HG02571 (cell line): ENCODE results near the gene IL36RN.
"Not testable (repeated sequence)": the region's sequence is repeated elsewhere in the genome, so short reads cannot be mapped to it uniquely, and the experiment has no call there.

Experiments used
- ATAC-seq: cut with Tn5 transposase; IDR thresholded peaks from one replicate; pipeline ENCODE4 v1.9.1; 2021; ENCODE audit warnings: mild to moderate bottlenecking, moderate library complexity; ENCODE audit not compliant: unreplicated experiment

The IL36RN gene

DNA sequence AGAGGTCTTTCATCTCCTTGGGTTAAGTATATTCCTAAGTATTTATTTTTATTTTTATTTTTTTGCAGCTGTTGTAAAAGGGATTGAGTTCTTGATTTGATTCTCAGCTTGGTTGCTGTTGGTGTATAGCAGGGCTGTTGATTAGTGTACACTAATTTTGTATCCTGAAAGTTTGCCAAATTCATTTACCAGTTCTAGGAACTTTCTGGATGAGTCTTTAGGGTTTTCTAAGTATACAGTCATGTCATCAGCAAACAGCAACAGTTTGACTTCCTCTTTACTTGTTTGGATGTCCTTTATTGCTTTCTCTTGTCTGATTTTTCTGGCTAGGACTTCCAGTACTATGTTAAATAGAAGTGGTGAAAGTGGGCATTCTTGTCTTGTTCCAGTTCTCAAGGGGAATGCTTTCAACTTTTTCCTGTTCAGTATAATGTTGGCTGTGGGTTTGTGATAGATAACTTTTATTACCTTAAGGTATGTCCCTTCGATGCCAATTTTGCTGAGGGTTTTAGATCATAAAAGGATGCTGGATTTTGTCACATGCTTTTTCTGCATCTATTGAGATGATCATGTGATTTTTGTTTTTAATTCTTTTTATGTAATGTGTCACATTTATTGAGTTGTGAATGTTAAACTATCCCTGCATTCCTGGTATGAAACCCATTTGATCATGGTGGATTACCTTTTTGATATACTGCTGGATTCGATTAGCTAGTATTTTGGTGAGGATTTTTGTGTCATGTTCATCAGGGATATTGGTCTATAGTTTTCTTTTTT is 38.0 kb downstream of the IL36RN start:
- ATAC-seq, result not testable (repeated sequence)

DNA sequence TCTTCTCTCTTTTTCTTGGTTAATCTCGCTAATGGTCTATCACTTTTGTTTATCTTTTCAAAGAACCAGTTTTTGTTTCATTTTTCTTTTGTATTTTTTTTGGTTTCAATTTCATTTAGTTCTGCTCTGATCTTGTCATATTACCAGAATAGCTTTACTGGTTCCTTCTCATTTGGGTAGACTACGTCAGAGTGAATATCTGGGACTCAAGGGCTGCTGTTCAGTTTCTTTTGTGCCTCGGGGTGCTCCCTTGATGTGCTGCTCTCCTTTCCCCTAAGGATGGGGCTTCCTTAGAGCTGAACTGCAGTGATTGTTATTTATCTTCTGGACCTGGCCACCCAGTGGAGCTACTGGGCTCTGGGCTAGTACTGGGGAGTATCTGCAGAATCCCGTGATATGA is 39.0 kb downstream of the IL36RN start:
- ATAC-seq, result peak; percentile 50

DNA sequence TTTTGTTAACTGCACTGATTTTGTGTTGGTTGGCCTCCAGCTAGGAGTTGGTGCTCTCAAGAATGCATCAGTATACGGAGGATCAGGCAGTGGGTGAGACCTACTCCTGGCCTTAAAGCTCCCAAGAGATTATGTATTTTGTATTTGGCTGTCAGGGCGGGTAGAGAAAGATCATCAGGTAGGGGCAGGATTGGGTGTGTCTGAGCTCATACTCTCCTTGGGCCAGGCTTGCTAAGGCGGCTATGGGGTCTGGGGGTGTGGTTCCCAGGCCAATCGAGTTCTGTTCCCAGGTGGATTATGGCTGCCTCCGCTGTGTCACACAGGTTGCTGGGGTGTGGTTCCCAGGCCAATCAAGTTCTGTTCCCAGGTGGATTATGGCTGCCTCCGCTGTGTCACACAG is 39.5 kb downstream of the IL36RN start:
- no peak for ATAC-seq

DNA sequence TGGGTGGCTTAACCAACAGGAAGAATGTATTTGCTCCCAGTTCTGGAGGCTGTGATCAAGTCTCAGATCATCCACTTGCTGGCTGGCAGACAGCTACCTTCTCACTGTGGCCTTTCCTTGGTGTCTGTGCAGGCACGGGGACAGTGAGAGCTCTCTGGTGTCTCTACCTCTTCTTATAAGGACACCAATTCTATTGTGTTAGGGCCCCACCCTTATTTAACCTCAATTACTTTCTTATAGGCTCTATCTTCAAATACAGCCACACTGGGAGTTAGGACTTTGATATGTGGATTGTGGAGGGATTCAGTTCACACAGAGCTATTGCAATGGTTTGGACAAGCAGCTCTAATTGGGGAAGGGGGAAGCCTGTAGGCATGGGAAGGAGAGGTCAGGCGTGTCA is 43.1 kb downstream of the IL36RN start:
- no peak for ATAC-seq

DNA sequence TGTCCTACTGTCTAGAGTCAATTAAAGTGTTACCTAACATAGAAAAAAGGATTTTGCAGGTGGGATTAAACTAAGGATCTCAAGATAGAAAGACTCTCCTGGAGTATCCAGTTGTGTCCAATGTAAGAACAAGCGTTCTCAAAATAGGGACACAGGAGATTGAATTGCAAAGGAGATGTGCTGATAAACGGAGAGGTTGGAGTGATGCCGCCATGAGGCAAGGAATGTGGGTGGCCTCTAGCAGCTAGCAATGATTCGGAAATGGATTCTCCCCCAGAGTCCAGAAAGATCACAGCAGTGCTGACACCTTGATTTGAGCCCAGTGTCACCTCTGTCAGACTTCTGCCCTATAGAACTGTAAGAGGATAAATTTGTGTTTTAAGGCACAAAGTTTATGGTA is 44.3 kb downstream of the IL36RN start:
- ATAC-seq, result no peak

DNA sequence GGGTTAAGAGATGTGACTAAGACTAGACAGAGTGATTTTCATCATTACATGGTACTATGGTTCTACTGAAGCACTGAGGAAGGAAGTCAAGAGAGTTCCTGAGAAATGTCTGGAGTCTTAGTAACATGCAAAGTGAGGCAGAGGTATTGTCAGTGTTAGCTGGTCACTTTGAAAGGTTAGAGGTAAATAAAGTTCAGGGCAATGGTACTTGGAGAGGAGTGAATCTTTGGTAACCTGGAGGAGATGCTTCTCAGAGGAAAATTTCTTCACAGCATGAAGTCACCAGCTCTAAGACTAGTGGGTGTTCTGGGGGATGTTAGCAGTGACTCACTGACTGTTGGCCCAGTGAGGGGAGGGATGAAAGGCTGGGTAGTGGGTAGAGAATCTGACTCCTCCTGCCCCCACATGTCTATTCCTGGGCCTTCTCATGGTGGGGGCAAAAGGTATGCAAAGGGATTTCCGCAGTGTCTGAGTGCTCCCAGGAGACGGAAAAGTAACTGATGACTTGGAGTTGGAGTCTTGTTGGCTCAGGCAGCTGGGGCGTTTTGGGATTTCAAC is 45.1 kb downstream of the IL36RN start:
- no peak for ATAC-seq

DNA sequence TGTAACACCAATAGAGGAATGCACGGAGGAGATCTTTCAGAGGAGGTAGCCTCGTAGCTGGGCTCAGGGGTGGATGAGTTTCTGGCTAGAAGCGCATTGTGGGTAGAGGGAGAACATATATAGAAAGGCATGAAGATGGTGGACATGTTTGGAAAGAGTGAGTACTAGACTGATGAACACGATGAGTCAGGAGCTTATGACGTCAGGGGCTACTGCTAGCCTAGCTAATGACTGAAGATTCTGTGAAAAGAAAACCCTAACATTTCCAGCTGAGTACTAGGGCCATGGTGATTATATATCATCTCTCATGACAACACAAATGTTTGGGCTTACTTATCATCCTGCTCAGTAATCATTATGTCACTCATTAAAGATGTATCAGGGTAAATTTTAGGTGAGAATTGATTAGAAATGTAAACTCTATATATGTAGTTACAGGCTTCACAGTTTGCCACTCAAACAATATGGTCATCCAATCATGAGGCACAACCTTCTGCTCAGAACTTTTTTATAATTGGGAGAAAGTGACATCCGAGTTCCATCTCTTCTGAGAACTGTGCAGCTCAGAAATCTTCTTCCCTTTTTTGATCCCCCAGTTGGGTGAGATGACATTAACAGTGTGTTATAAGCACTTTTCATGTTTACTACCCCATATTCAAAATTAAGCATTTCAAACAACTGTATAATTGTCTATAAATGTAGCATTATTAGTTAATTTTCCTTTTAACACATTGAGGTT is 46.2 kb downstream of the IL36RN start:
- ATAC-seq, result no peak

DNA sequence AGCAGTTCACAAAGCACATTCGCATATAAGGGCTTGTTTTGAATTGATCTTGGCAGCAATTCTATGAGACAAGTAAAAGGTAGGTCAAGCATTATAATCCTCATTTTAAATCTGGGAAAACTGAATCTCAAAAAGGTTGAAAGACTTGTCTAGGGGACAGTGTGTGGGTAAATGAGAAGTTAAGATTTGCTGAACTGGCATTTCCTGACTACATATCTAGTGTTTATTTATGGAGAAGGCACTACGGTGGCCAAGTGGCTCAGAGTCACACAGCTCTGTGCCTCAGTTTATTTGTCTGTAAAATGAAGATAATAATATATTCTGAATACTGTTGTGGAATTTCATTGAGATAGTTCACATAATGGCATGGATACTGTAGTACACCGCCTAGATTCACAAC is 52.1 kb downstream of the IL36RN start:
- ATAC-seq, result no peak

DNA sequence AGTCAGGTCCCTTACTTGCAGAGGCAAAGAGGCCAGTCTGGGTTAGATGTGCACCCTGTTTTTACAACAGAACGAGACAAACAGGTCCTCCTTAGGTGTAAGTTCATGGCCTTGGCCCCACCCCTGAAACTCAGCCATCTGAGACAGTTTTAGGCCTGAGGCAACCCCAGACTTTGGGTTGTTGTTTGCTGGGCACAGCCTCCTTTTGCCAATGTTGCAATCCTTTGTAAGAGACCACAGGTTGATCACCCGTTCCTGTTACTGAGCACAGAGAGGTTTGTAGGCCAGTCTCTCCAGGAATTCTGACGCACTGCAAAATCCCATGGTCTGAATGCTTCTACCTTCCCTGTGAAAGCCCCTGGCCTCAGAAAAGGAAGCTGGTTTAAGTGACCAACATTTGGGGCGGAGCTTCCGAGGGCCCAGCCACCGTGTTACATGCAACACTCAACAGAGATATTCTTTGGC is 52.9 kb downstream of the IL36RN start:
- no peak for ATAC-seq

DNA sequence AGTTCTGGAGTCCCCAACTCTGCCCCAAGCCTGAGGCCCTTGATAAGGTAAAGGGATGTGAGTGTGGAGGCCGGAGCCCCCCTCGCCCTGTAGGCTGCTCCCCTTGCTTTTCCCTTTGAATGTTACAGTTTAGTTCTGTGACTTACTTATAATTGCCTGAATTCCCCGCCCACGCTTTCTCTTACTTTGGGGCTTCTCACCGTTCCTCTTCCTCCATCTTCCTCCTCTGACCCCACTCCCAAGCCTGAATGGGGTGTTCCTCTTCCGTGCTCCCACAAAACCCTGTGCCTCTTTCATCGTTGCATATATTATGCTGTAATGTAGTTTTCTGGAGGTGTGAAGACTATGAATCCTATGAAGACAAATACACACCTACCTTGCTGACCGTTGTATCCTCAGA is 53.4 kb downstream of the IL36RN start:
- no peak for ATAC-seq

DNA sequence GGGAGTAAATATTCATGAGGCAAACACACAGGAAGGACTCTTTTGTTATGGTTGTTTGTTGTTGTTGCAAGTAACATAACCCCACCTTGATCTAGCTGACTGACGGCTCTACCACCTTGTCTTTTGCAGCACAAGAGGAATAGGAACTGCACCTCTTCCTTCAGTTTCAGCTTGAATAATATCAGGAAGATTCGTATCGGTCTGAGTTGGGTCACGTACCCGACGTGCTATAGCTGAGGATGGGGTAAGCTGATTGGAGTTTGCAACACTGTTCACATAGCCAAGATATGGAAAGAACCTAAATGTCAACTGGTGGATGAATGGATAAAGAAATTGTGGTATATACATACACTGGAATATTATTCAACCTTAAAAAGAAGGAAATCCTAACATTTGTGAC is 53.9 kb downstream of the IL36RN start:
- ATAC-seq, result no peak

DNA sequence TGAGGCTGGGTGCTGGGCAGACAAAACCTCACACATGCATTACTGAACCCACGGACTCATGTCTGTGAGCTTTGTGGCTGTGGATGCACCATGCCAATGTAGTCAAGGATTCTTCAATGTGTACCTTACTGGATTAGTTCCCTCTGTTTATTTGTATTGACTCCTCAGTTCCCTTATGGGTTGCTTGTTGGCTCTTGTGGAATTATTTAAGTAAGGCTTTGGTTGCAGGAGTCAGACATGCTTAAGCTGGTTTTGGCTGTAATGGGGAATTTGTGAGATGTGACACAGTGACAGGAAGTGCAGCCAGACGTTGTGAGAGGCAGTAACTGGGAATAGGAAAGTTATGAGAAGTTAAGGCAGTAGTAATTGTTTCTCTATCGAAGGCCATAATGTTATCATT is 54.8 kb downstream of the IL36RN start:
- no peak for ATAC-seq
